Neuronal stem cell (in vitro differentiated cells): ENCODE results near the gene TMEM101.

Experiments used
- DNase-seq: peaks from one replicate; pipeline ENCODE4 v3.0.0-alpha.2; 2013; ENCODE audit warnings: low spot score
- H2AFZ ChIP-seq: one replicate; pipeline ENCODE4 v1.6.1; 2013; ENCODE audit warnings: mild to moderate bottlenecking, low read length, inconsistent platforms
- H2AK5ac ChIP-seq: 2 replicates; pipeline ENCODE4 v1.6.1; 2013; ENCODE audit warnings: low read depth, mild to moderate bottlenecking, inconsistent platforms, low read length, moderate library complexity, mixed read lengths
- H2BK120ac ChIP-seq: 2 replicates; pipeline ENCODE4 v1.6.1; 2013; ENCODE audit warnings: low read depth, mild to moderate bottlenecking, inconsistent platforms, low read length, moderate library complexity, mixed read lengths
- H2BK12ac ChIP-seq: one replicate; pipeline ENCODE4 v1.6.1; 2013; ENCODE audit warnings: low read length, inconsistent platforms
- H2BK15ac ChIP-seq: 2 replicates; pipeline ENCODE4 v1.6.1; 2013; ENCODE audit warnings: mild to moderate bottlenecking, low read length, inconsistent platforms, mixed read lengths
- H2BK5ac ChIP-seq: one replicate; pipeline ENCODE4 v1.6.1; 2013; ENCODE audit warnings: inconsistent platforms, mild to moderate bottlenecking, low read length, moderate library complexity
- H3K14ac ChIP-seq: one replicate; pipeline ENCODE4 v1.6.1; 2013; ENCODE audit warnings: low read length, inconsistent platforms
- H3K18ac ChIP-seq: 2 replicates; pipeline ENCODE4 v1.6.1; 2013; ENCODE audit warnings: low read length, inconsistent platforms
- H3K23ac ChIP-seq: 2 replicates; pipeline ENCODE4 v1.6.1; 2013; ENCODE audit warnings: low read depth, mild to moderate bottlenecking, mixed read lengths, low read length, inconsistent platforms; ENCODE audit not compliant: poor library complexity
- H3K27ac ChIP-seq: replicated peaks from 3 replicates; pipeline ENCODE4 v1.5.1; 2013; ENCODE audit warnings: low read length, inconsistent platforms
- H3K27me3 ChIP-seq, 3 experiments: 2 replicates each; pipeline ENCODE4 v1.6.1; 2013; ENCODE audit warnings: low read length in 3 of 3, mild to moderate bottlenecking in 2 of 3, inconsistent platforms in 1 of 3, low read depth in 1 of 3, mixed read lengths in 1 of 3, moderate library complexity in 1 of 3; ENCODE audit not compliant: control insufficient read depth in 3 of 3, insufficient read depth in 3 of 3
- H3K36me3 ChIP-seq, 2 donors: replicated peaks in 1 of 2; 2 replicates each; pipeline ENCODE4 v1.6.1; 2013; ENCODE audit warnings: low read length in 2 of 2; ENCODE audit not compliant: control insufficient read depth in 2 of 2, insufficient read depth in 2 of 2
- H3K4ac ChIP-seq: 2 replicates; pipeline ENCODE4 v1.6.1; 2013; ENCODE audit warnings: inconsistent platforms, mild to moderate bottlenecking, low read length, moderate library complexity
- H3K4me1 ChIP-seq, 2 donors: 1 replicate in 1 of 2; 2 replicates in 1 of 2; pipeline ENCODE4 v1.6.1; 2013; ENCODE audit warnings: low read length in 2 of 2, low read depth in 1 of 2; ENCODE audit not compliant: control insufficient read depth in 2 of 2, insufficient read depth in 1 of 2
- H3K4me2 ChIP-seq: one replicate; pipeline ENCODE4 v1.6.1; 2013; ENCODE audit warnings: mild to moderate bottlenecking, low read length, inconsistent platforms; ENCODE audit not compliant: insufficient read depth, poor library complexity, severe bottlenecking
- H3K4me3 ChIP-seq, 2 donors: 2 replicates each; pipeline ENCODE4 v1.5.1; 2013; ENCODE audit warnings: low read length in 2 of 2, mild to moderate bottlenecking in 2 of 2, inconsistent platforms in 1 of 2, moderate library complexity in 1 of 2
- H3K79me1 ChIP-seq: one replicate; pipeline ENCODE4 v1.6.1; 2013; ENCODE audit warnings: low read depth, mild to moderate bottlenecking, inconsistent platforms, low read length, moderate library complexity
- H3K9ac ChIP-seq: one replicate; pipeline ENCODE4 v1.6.1; 2013; ENCODE audit warnings: mild to moderate bottlenecking, low read depth, low read length, inconsistent platforms; ENCODE audit not compliant: poor library complexity
- H3K9me3 ChIP-seq, 2 donors: replicated peaks in 1 of 2; 2 replicates each; pipeline versions ENCODE3 to v1.6.1; 2013; ENCODE audit warnings: low read length in 2 of 2, mild to moderate bottlenecking in 2 of 2, inconsistent platforms in 1 of 2, low read depth in 1 of 2, mixed read lengths in 1 of 2, moderate library complexity in 1 of 2; ENCODE audit not compliant: control insufficient read depth in 2 of 2, insufficient read depth in 1 of 2
- H4K8ac ChIP-seq: one replicate; pipeline ENCODE4 v1.6.1; 2013; ENCODE audit warnings: low read depth, mild to moderate bottlenecking, inconsistent platforms, low read length, moderate library complexity
- H4K91ac ChIP-seq: one replicate; pipeline ENCODE4 v1.6.1; 2013; ENCODE audit warnings: low read length, low read depth, mild to moderate bottlenecking, inconsistent platforms; ENCODE audit not compliant: poor library complexity
- WGBS, 2 donors: extraction: QIAGEN DNeasy Blood & Tissue Kit; methylation state at CpG; one replicate each; pipeline ENCODE4 v1.1.7; 2013; ENCODE audit warnings: missing lambda C conversion rate in 2 of 2, mixed read lengths in 1 of 2; ENCODE audit not compliant: insufficient read length in 2 of 2, insufficient replicate concordance in 1 of 2; ENCODE audit errors: extremely low coverage in 2 of 2; 5-methylcytosine and 5-hydroxymethylcytosine counted together

The TMEM101 gene

GRCh38 chr17:44006272-44006597 lies 8.5 kb downstream of the TMEM101 start:
- DNase-seq, result no peak
- no CpG with 5 or more reads among the region's 21 CpGs for WGBS, 2 donors
- peak overlapping the region; percentile 74 for H2BK120ac ChIP-seq

DNA sequence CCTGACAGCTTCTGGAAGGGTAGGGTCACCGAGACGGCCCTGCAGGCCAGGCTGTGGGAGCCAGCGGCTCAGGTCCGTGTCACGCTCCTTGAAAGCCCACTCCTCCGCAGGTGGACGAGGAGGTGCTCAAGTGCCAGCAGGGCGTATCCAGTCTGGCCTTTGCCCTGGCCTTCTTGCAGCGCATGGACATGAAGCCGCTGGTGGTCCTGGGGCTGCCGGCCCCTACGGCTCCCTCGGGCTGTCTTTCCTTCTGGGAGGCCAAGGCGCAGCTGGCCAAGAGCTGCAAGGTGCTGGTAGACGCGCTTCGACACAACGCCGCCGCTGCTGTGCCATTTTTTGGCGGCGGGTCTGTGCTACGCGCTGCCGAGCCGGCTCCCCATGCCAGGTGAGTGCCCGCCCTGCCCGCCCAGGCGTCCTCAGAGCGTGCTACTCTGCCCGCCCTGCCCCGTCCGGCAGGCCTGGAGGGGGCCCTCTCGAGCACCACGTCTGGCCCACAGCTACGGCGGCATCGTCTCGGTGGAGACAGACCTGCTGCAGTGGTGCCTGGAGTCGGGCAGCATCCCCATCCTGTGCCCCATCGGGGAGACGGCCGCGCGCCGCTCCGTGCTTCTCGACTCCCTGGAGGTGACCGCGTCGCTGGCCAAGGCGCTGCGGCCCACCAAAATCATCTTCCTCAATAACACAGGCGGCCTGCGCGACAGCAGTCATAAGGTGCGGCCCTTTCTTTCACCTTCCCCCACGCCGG lies 9.1 kb downstream of the TMEM101 start:
- Histone ChIP-seq H4K91ac (no peak overlapping the region), H3K9ac (peak overlapping the region; percentile 89), H3K4me1 (peaks cover 19 to 20% of the 10 kb centered on the region in 2 donors), H2BK12ac (no peak overlapping the region), H4K8ac (no peak overlapping the region), H3K27me3 (peaks cover 21 to 60% (median 45%) of the 10 kb centered on the region in 3 experiments), H3K4me2 (peak overlapping the region; percentile 99), H2AK5ac (peak overlapping the region; percentile 94), H2BK120ac (peak overlapping the region; percentile 74), H3K27ac (no peak overlapping the region), H3K9me3 (peaks cover 0 to 2% of the 10 kb centered on the region in 2 donors), H3K18ac (peak overlapping the region; percentile 97), H3K23ac (peak overlapping the region; percentile 86), H2BK5ac (peak overlapping the region; percentile 19), H3K14ac (no peak overlapping the region), H3K4me3 (peak overlapping the region; percentile 65 to 84), H3K79me1 (peaks cover 5% of the 10 kb centered on the region), H3K4ac (no peak overlapping the region), H2BK15ac (peak overlapping the region; percentile 98), H2AFZ (peak overlapping the region; percentile 94), H3K36me3 (peaks cover 0 to 1% of the 10 kb centered on the region in 2 donors)
- DNase-seq, result no peak
- no CpG with 5 or more reads among the region's 59 CpGs for WGBS, 2 donors

More at GRCh38 chr17:44006272-44006597, 8.5 kb downstream of the TMEM101 start:
- Histone ChIP-seq H2BK5ac (peak overlapping the region; percentile 19), H3K36me3 (peaks cover 1 to 3% of the 10 kb centered on the region in 2 donors), H2BK12ac (no peak overlapping the region), H2AK5ac (peak overlapping the region; percentile 94), H2BK15ac (peak overlapping the region; percentile 98), H3K4me3 (peak overlapping the region; percentile 65 to 84), H3K27me3 (peaks cover 21 to 55% (median 45%) of the 10 kb centered on the region in 3 experiments), H3K4me1 (peaks cover 19 to 20% of the 10 kb centered on the region in 2 donors), H3K14ac (no peak overlapping the region), H2AFZ (peak overlapping the region; percentile 94), H3K27ac (no peak overlapping the region), H3K23ac (peak overlapping the region; percentile 90), H3K79me1 (peaks cover 5% of the 10 kb centered on the region), H3K4ac (no peak overlapping the region), H3K9ac (peak overlapping the region; percentile 89), H4K8ac (no peak overlapping the region), H3K4me2 (peak overlapping the region; percentile 99), H4K91ac (no peak overlapping the region), H3K9me3 (peaks cover 0 to 2% of the 10 kb centered on the region in 2 donors), H3K18ac (peak overlapping the region; percentile 97)

DNA sequence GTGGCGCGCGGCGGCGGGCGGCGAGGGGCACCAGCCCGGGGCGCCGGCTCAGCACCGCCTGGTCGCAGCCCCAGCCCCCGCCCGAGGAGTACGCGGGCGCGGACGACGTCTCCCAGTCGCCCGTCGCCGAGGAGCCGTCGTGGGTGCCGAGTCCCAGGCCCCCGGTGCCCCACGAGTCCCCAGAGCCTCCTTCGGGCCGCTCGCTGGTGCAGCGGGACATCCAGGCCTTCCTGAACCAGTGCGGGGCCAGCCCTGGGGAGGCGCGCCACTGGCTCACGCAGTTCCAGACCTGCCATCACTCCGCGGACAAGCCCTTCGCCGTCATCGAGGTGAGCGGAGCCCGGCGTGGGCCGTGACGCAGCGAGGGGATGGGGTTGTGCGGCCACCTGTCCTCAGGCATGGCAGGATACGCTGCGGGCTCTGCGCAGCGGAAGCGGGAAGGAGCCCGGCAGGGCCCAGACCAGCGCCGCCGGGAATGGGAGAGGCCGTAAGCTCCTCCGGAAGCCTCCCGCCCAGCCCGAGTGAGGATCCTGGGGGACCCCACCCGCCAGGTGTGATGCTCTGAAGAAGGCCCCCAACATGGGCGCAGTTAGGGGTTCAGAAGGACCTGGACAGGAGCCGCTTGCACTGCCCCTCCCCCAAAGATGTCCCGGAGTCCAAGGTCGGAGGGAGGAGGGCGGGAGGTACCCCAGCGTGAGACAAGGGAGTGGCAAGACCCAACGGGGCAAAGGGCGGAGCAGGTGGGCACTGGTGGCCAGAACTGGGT lies 9.8 kb downstream of the TMEM101 start:
- H4K8ac ChIP-seq, result no peak overlapping the region
- no CpG with 5 or more reads among the region's 71 CpGs for WGBS, 2 donors
- peaks cover 0 to 2% of the 10 kb centered on the region in 2 donors for H3K9me3 ChIP-seq
- peak overlapping the region; percentile 14 for H3K14ac ChIP-seq
- H2AFZ ChIP-seq, result peak overlapping the region; percentile 72
- H3K36me3 ChIP-seq, result no peaks in the 10 kb centered on the region
- H2BK12ac ChIP-seq, result peak overlapping the region; percentile 86
- H2AK5ac ChIP-seq, result peak overlapping the region; percentile 94
- H2BK120ac ChIP-seq, result peak overlapping the region; percentile 52
- H3K4me3 ChIP-seq, result peak overlapping the region in 1 of 2 donors; percentile 68
- no peak for DNase-seq
- H3K79me1 ChIP-seq, result peaks cover 5% of the 10 kb centered on the region
- peaks cover 19 to 20% of the 10 kb centered on the region in 2 donors for H3K4me1 ChIP-seq
- H3K18ac ChIP-seq, result peak overlapping the region; percentile 95
- peak overlapping the region; percentile 98 for H3K23ac ChIP-seq
- H3K27ac ChIP-seq, result no peak overlapping the region
- peak overlapping the region; percentile 76 for H3K4me2 ChIP-seq
- peak overlapping the region; percentile 85 for H3K9ac ChIP-seq
- H2BK5ac ChIP-seq, result no peak overlapping the region
- H4K91ac ChIP-seq, result no peak overlapping the region
- no peak overlapping the region for H3K4ac ChIP-seq
- H3K27me3 ChIP-seq, result peaks cover 21 to 66% (median 47%) of the 10 kb centered on the region in 3 experiments
- H2BK15ac ChIP-seq, result peak overlapping the region; percentile 98
